CD4-positive, CD25-positive, alpha-beta regulatory T cell (primary cell): ENCODE data around the gene PRPF40B. TPM values are rescaled to one million over a fixed set of nuclear protein-coding genes. Genes with fewer than 3 reads are reported as not detected.

Source experiments
- ATAC-seq, 2 donors: fragments of 150-1000 bp; cut with Tn5 transposase; one replicate each; pipeline ENCODE4 v1.10.0; 2021; ENCODE audit warnings: low read depth in 2 of 2, moderate number of reproducible peaks in 2 of 2, moderate library complexity in 1 of 2
- DNase-seq, 3 donors: peaks; one replicate each; pipeline versions ENCODE4 v3.0.0 to v3.0.0-alpha.2; 2012 to 2022; ENCODE audit warnings: mixed read lengths in 1 of 3
- H3K27ac ChIP-seq: one replicate; pipeline ENCODE4 v1.7.0; 2013; ENCODE audit warnings: mild to moderate bottlenecking, low read length; ENCODE audit not compliant: insufficient read depth, poor library complexity, severe bottlenecking
- H3K27me3 ChIP-seq: one replicate; pipeline ENCODE4 v1.7.0; 2013; ENCODE audit warnings: low read length; ENCODE audit not compliant: control insufficient read depth, insufficient read depth
- H3K36me3 ChIP-seq: one replicate; pipeline ENCODE4 v1.7.0; 2013; ENCODE audit warnings: mild to moderate bottlenecking, low read length, moderate library complexity; ENCODE audit not compliant: control insufficient read depth, insufficient read depth
- H3K4me1 ChIP-seq: 2 replicates; pipeline ENCODE4 v1.7.0; 2013; ENCODE audit warnings: mild to moderate bottlenecking, low read length; ENCODE audit not compliant: insufficient read depth, control insufficient read depth, poor library complexity, severe bottlenecking
- H3K4me3 ChIP-seq: one replicate; pipeline ENCODE4 v1.7.0; 2013; ENCODE audit warnings: low read depth, mild to moderate bottlenecking, low read length, moderate library complexity
- H3K9me3 ChIP-seq, 2 experiments: 1 replicate in 1 of 2; 2 replicates in 1 of 2; pipeline ENCODE4 v1.7.0; 2013; ENCODE audit warnings: low read length in 2 of 2, mild to moderate bottlenecking in 1 of 2, moderate library complexity in 1 of 2; ENCODE audit not compliant: control insufficient read depth in 2 of 2
- H3K27ac Mint-ChIP-seq, 3 donors: one replicate each; pipeline ENCODE4 v1.8.0; 2020 to 2022; ENCODE audit warnings: mild to moderate bottlenecking in 3 of 3, mixed read lengths in 3 of 3, moderate library complexity in 2 of 3
- H3K27me3 Mint-ChIP-seq: one replicate; pipeline ENCODE4 v1.8.0; 2022; ENCODE audit warnings: mild to moderate bottlenecking, mixed read lengths
- H3K36me3 Mint-ChIP-seq: one replicate; pipeline ENCODE4 v1.8.0; 2020; ENCODE audit warnings: mixed read lengths
- H3K4me1 Mint-ChIP-seq, 4 donors: one replicate each; pipeline ENCODE4 v1.8.0; 2020 to 2022; ENCODE audit warnings: mixed read lengths in 4 of 4, mild to moderate bottlenecking in 1 of 4
- H3K4me3 Mint-ChIP-seq, 4 donors: one replicate each; pipeline ENCODE4 v1.8.0; 2020 to 2022; ENCODE audit warnings: mild to moderate bottlenecking in 4 of 4, mixed read lengths in 4 of 4, moderate library complexity in 3 of 4
- H3K9me3 Mint-ChIP-seq, 7 donors: one replicate each; pipeline ENCODE4 v1.8.0; 2020 to 2022; ENCODE audit warnings: mixed read lengths in 7 of 7, mild to moderate bottlenecking in 3 of 7, moderate library complexity in 2 of 7
- polyA plus RNA-seq, 4 donors: library from polyadenylated mRNA; unstranded; fragments of 300-500 nt; fragmentation: Illumina TruSeq; gene quantifications; one replicate each; pipeline ENCODE4 v1.2.3, GENCODE V29; 2021
- total RNA-seq: library from RNA; stranded (reverse); gene quantifications from one replicate; pipeline ENCODE4 v1.2.3, GENCODE V29; 2022

Gene PRPF40B
- total and polyA plus RNA-seq, 5 donors from 2014 or later, result 0.78 to 6.3 (median 2.0) TPM

- no peaks in the 10 kb centered on the region for H3K9me3 ChIP-seq
- H3K27ac ChIP-seq, result no peak overlapping the region
- peaks cover 15% of the 10 kb centered on the region for H3K4me1 ChIP-seq
- Mint-ChIP-seq H3K4me1 (peaks cover 4 to 46% (median 19%) of the 10 kb centered on the region in 4 donors), H3K27ac (no peak overlapping the region), H3K27me3 (no peaks in the 10 kb centered on the region), H3K36me3 (peaks cover 11% of the 10 kb centered on the region), H3K9me3 (no peaks in the 10 kb centered on the region), H3K4me3 (no peak overlapping the region)
- no peak overlapping the region for H3K4me3 ChIP-seq
- ATAC-seq, result no peak
- no peak for DNase-seq
- H3K36me3 ChIP-seq, result peaks cover 10% of the 10 kb centered on the region
- no peaks in the 10 kb centered on the region for H3K27me3 ChIP-seq
Observed at GRCh38 chr12:49643135-49643534, 19.8 kb downstream of the PRPF40B start.

- no peak overlapping the region for H3K4me3 Mint-ChIP-seq
- no peaks in the 10 kb centered on the region for H3K27me3 Mint-ChIP-seq
- peaks cover 11% of the 10 kb centered on the region for H3K36me3 Mint-ChIP-seq
- no peak overlapping the region for H3K4me3 ChIP-seq
- no peaks in the 10 kb centered on the region for H3K9me3 Mint-ChIP-seq
- H3K4me1 ChIP-seq, result peaks cover 22% of the 10 kb centered on the region
- peaks cover 16% of the 10 kb centered on the region for H3K36me3 ChIP-seq
- H3K27ac ChIP-seq, result no peak overlapping the region
- H3K4me1 Mint-ChIP-seq, result peaks cover 4 to 53% (median 23%) of the 10 kb centered on the region in 4 donors
- H3K27ac Mint-ChIP-seq, result peak overlapping the region in 2 of 3 donors; percentile 7 to 91
- no peak for DNase-seq
- no peaks in the 10 kb centered on the region for H3K9me3 ChIP-seq
- no peaks in the 10 kb centered on the region for H3K27me3 ChIP-seq
- peak in 1 of 2 donors; percentile 6 for ATAC-seq
Observed at GRCh38 chr12:49643961-49644619, 20.7 kb downstream of the PRPF40B start.

- DNase-seq (peak; percentile 71 to 83 (median 83)), ATAC-seq (peak; percentile 89 to 91)
- H3K27me3 ChIP-seq, result no peaks in the 10 kb centered on the region
- Mint-ChIP-seq H3K9me3 (no peaks in the 10 kb centered on the region), H3K4me1 (peaks cover 4 to 50% (median 20%) of the 10 kb centered on the region in 4 donors), H3K27me3 (no peaks in the 10 kb centered on the region), H3K36me3 (peaks cover 14% of the 10 kb centered on the region), H3K4me3 (peak overlapping the region in 1 of 4 donors; percentile 64), H3K27ac (peak overlapping the region; percentile 7 to 91 (median 58))
- peaks cover 22% of the 10 kb centered on the region for H3K4me1 ChIP-seq
- peaks cover 21% of the 10 kb centered on the region for H3K36me3 ChIP-seq
- no peak overlapping the region for H3K4me3 ChIP-seq
- H3K9me3 ChIP-seq, result no peaks in the 10 kb centered on the region
- no peak overlapping the region for H3K27ac ChIP-seq
Observed at GRCh38 chr12:49644620-49644994, 21.2 kb downstream of the PRPF40B start.

DNA sequence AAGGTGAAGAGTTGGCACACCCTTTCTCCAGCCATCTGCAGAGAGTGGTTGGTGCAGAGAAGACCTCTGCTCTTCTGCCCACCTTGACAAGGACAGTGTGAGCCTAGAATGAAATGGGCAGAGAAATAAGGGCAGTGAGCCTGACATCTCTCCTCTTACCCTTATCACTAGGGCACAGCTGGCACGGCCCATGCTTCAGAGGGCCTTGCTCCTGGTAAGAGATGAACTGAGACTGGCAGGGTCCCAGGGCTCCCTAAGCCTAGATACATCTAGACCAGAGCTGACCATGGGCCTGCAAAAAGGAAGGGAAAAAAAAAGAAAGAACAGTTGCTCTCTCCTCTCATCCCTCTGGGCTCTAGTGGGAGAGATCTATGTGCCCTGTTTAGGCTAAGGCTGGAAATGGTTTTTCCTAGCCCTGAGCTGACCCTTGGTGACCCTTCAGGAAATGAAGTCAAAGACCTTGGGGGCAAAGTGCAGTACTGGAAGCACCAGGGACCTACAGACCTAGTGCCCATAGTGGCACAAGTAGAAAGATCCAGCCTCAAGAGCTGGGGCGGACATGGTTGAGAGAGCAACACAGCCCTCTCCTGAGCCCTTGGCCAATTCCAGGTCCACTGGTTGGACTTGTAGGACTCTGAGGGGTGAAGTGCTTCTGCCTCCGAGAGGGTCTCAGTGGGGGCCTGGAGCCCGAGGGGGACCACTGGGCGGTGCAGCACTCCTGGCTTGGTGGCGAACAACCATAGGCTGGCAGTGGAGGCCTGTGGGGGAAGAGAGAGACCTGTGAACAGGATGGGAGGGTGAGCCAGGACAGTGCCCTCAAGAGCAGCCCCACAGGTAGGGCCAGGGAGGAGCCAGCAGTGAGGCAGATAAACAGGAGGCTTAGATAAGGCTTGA is 22.0 kb downstream of the PRPF40B start:
- no peaks in the 10 kb centered on the region for H3K9me3 Mint-ChIP-seq
- Histone ChIP-seq H3K4me3 (no peak overlapping the region), H3K27ac (no peak overlapping the region), H3K36me3 (peaks cover 28% of the 10 kb centered on the region), H3K27me3 (no peaks in the 10 kb centered on the region), H3K9me3 (no peaks in the 10 kb centered on the region), H3K4me1 (peaks cover 22% of the 10 kb centered on the region)
- peak overlapping the region; percentile 7 to 70 (median 43) for H3K27ac Mint-ChIP-seq
- peaks cover 18% of the 10 kb centered on the region for H3K36me3 Mint-ChIP-seq
- H3K4me3 Mint-ChIP-seq, result no peak overlapping the region
- peaks cover 4 to 52% (median 20%) of the 10 kb centered on the region in 4 donors for H3K4me1 Mint-ChIP-seq
- ATAC-seq (no peak), DNase-seq (no peak)
- no peaks in the 10 kb centered on the region for H3K27me3 Mint-ChIP-seq

GRCh38 chr12:49646331-49646830 is 23.0 kb downstream of the PRPF40B start:
- peaks cover 38% of the 10 kb centered on the region for H3K36me3 ChIP-seq
- peaks cover 22% of the 10 kb centered on the region for H3K4me1 ChIP-seq
- H3K27me3 ChIP-seq, result no peaks in the 10 kb centered on the region
- DNase-seq, result no peak
- no peaks in the 10 kb centered on the region for H3K9me3 Mint-ChIP-seq
- H3K36me3 Mint-ChIP-seq, result peaks cover 25% of the 10 kb centered on the region
- no peaks in the 10 kb centered on the region for H3K9me3 ChIP-seq
- H3K4me1 Mint-ChIP-seq, result peaks cover 4 to 52% (median 20%) of the 10 kb centered on the region in 4 donors
- H3K4me3 ChIP-seq, result no peak overlapping the region
- no peak for ATAC-seq
- no peaks in the 10 kb centered on the region for H3K27me3 Mint-ChIP-seq
- H3K27ac Mint-ChIP-seq, result peak overlapping the region in 1 of 3 donors; percentile 70
- no peak overlapping the region for H3K4me3 Mint-ChIP-seq
- H3K27ac ChIP-seq, result no peak overlapping the region

GRCh38 chr12:49646871-49647654 is 23.7 kb downstream of the PRPF40B start:
- Histone ChIP-seq H3K9me3 (no peaks in the 10 kb centered on the region), H3K4me3 (no peak overlapping the region), H3K27ac (no peak overlapping the region), H3K36me3 (peaks cover 42% of the 10 kb centered on the region), H3K27me3 (no peaks in the 10 kb centered on the region), H3K4me1 (peaks cover 22% of the 10 kb centered on the region)
- Mint-ChIP-seq H3K27me3 (no peaks in the 10 kb centered on the region), H3K4me3 (no peak overlapping the region), H3K9me3 (no peaks in the 10 kb centered on the region), H3K27ac (peak overlapping the region; percentile 56 to 88 (median 76)), H3K4me1 (peaks cover 4 to 52% (median 20%) of the 10 kb centered on the region in 4 donors), H3K36me3 (peaks cover 25% of the 10 kb centered on the region)
- DNase-seq (no peak), ATAC-seq (no peak)
